ENCODE results near the gene ADGRE2. TPM values are rescaled to one million over a fixed set of nuclear protein-coding genes. Genes with fewer than 3 reads are reported as not detected.
"Not testable (repeated sequence)": the region's sequence is repeated elsewhere in the genome, so short reads cannot be mapped to it uniquely, and the experiment has no call there.

The ADGRE2 gene
- polyA plus RNA-seq (2011; rRNA removed) (0.47 and 0.67 TPM in 2 replicates), polyA plus RNA-seq (2017; fragmentation: RNase III; extraction: RNeasy Plus Mini Kit Qiagen cat#74134 plus additional on column Dnase treatment) (0.26 to 0.39 TPM (median 0.36 TPM) in 3 replicates), polyA minus RNA-seq (2011; rRNA and poly(A)+ RNA removed) (0.29 and 0.68 TPM in 2 replicates)
- 0.32 and 0.36 TPM in 2 replicates for polyA plus RNA-seq (2012; cell fraction: cytosol; rRNA removed)
- 0.99 and 1.00 TPM in 2 replicates for polyA plus RNA-seq (2012; cell fraction: nucleus; rRNA removed)

- ATAC-seq; H3K27ac ChIP-seq; H3K4me1 ChIP-seq; DNase-seq (ENCODE audit: low read depth in 1 of 2, low spot score in 1 of 2); H3K4me2 ChIP-seq; H3K4me3 ChIP-seq; POLR2A ChIA-PET; FAIRE-seq; H3K9me3 ChIP-seq: not testable (repeated sequence)
- CTCF ChIA-PET = interaction anchor here (2.2 kb wide), 1 partner anchor 8 kb away, joined by 14 read pairs; no protein-coding TSS in a partner anchor
- WGBS (ENCODE audit: missing lambda C conversion rate) = 73% methylated on average over 12 of the region's 12 CpGs
These were observed at the start of gene ADGRE2 for GRCh38 chr19:14778110-14778845. ADGRE2 (minus strand) TSS chr19:14778560; CDS start chr19:14776756, 1,804 bp downstream.

DNA sequence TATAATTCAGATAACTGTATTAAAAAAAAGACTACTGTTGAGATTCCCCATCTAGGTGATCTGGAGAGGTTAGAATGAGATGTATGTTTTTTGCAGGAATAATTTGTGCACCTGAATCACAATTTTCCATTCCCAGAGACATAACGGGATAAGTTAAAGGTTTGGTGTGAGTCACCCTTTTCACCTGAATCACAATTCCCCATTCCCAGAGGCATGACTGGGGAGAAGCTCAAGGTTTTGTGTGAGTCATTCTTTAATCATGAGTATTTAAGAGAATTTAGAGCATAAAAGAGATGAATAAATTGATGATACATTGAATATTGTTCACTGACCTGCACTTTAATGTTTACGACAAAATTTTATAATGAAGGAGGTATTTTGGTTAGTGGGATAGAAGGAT lies 47.6 kb upstream of the ADGRE2 start:
- no peak overlapping the region for H3K4me2 ChIP-seq
- CTCF ChIA-PET = no interaction called here
- TF ChIP-seq BHLHE40 (IDR thresholded peaks at IDR 0.05; ENCODE audit: low read depth, low read length) (no peak), KDM5A (IDR thresholded peaks at IDR 0.05) (no peak), NR3C1 (IDR thresholded peaks at IDR 0.05) (no peak), FOSL2 (IDR thresholded peaks at IDR 0.05) (no peak), FOSL2 (CRISPR knock-in tag; IDR thresholded peaks at IDR 0.05) (0 out of 2 replicates have a peak, but pooled peaks have one; percentile 11)
- TF ChIP-seq, protein P1, sequence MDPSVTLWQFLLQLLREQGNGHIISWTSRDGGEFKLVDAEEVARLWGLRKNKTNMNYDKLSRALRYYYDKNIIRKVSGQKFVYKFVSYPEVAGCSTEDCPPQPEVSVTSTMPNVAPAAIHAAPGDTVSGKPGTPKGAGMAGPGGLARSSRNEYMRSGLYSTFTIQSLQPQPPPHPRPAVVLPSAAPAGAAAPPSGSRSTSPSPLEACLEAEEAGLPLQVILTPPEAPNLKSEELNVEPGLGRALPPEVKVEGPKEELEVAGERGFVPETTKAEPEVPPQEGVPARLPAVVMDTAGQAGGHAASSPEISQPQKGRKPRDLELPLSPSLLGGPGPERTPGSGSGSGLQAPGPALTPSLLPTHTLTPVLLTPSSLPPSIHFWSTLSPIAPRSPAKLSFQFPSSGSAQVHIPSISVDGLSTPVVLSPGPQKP (IDR thresholded peaks at IDR 0.05; ENCODE audit: low read depth, low read length) = no peak
- POLR2A ChIA-PET = no interaction called here
- H3K9me3 ChIP-seq = peaks cover 3% of the 10 kb centered on the region; the same call in 1 of the 3 replicates
- DNase-seq (ENCODE audit: low read depth in 1 of 2, low spot score in 1 of 2) (no peak), ATAC-seq (no peak), FAIRE-seq (no peak)
- no peak overlapping the region for H3K4me3 ChIP-seq
- 21% methylated on average over 2 of the region's 2 CpGs for WGBS (ENCODE audit: missing lambda C conversion rate)
- H3K4me1 ChIP-seq = no peaks in the 10 kb centered on the region
- no peak overlapping the region for H3K27ac ChIP-seq

DNA sequence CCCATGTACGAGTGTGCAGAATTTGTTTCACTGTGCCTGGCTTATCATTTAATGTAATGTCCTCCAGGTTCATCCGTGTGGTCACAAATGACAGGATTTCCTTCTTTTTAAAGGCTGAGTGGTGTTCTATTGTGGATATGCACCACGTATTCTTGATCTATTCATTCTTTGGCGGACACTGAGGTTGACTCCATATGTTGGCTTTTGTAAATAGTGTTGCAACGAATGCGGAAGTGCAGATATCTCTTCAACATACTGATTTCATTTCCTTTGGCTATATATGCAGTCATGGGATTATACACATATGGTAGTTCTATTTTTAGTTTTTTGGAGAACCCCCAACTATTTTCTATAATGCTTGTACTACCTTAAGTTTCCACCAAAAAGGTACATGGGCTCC lies 43.6 kb upstream of the ADGRE2 start:
- Histone ChIP-seq H3K4me1 (no peaks in the 10 kb centered on the region), H3K27ac (no peak overlapping the region), H3K9me3 (peaks cover 3% of the 10 kb centered on the region; the same call in 1 of the 3 replicates), H3K4me3 (no peak overlapping the region), H3K4me2 (no peak overlapping the region)
- POLR2A ChIA-PET = no interaction called here
- no peak for ATAC-seq
- no peak for DNase-seq (ENCODE audit: low read depth in 1 of 2, low spot score in 1 of 2)
- CTCF ChIA-PET = no interaction called here
- 11% methylated on average over 6 of the region's 6 CpGs for WGBS (ENCODE audit: missing lambda C conversion rate)
- TF ChIP-seq, protein P2, sequence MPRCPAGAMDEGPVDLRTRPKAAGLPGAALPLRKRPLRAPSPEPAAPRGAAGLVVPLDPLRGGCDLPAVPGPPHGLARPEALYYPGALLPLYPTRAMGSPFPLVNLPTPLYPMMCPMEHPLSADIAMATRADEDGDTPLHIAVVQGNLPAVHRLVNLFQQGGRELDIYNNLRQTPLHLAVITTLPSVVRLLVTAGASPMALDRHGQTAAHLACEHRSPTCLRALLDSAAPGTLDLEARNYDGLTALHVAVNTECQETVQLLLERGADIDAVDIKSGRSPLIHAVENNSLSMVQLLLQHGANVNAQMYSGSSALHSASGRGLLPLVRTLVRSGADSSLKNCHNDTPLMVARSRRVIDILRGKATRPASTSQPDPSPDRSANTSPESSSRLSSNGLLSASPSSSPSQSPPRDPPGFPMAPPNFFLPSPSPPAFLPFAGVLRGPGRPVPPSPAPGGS (IDR thresholded peaks at IDR 0.05) = no peak
- TF ChIP-seq HOXB5 (CRISPR knock-in tag; IDR thresholded peaks at IDR 0.05) (no peak), BHLHE40 (IDR thresholded peaks at IDR 0.05; ENCODE audit: low read depth, low read length) (no peak), CBX2 (IDR thresholded peaks at IDR 0.05; ENCODE audit: borderline replicate concordance, low read depth) (no peak)
- no peak for FAIRE-seq

DNA sequence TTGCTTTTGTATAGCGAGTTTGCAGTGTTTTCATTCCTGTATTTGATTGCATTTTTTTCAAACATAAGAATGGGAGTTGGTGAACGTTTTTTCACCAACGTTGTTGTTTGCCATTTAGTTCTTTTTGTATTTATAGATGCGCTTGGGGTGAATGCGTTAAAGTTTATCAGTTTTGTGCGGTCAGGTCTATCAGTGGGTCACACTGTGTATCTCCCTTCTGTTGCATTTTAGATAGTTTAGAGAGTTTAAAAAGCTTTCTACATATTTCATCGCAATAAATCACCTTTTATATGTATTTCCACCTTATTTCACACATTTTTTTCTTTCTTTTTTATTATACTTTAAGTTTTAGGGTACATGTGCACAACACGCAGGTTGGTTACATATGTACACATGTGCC lies 40.2 kb upstream of the ADGRE2 start:
- ATAC-seq = no peak
- no peak overlapping the region for H3K4me3 ChIP-seq
- ChIA-PET POLR2A (no interaction called here), CTCF (no interaction called here)
- H3K4me1 ChIP-seq = no peaks in the 10 kb centered on the region
- no peak for FAIRE-seq
- TF ChIP-seq, protein P3, sequence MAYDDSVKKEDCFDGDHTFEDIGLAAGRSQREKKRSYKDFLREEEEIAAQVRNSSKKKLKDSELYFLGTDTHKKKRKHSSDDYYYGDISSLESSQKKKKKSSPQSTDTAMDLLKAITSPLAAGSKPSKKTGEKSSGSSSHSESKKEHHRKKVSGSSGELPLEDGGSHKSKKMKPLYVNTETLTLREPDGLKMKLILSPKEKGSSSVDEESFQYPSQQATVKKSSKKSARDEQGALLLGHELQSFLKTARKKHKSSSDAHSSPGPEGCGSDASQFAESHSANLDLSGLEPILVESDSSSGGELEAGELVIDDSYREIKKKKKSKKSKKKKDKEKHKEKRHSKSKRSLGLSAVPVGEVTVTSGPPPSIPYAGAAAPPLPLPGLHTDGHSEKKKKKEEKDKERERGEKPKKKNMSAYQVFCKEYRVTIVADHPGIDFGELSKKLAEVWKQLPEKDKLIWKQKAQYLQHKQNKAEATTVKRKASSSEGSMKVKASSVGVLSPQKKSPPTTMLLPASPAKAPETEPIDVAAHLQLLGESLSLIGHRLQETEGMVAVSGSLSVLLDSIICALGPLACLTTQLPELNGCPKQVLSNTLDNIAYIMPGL (CRISPR knock-in tag; IDR thresholded peaks at IDR 0.05; ENCODE audit: borderline replicate concordance) = no peak
- TF ChIP-seq ZSCAN20 (CRISPR knock-in tag; IDR thresholded peaks at IDR 0.05) (no peak), HEYL (CRISPR knock-in tag; IDR thresholded peaks at IDR 0.05) (no peak), CEBPB (IDR thresholded peaks at IDR 0.05) (no peak), FOXS1 (CRISPR knock-in tag; IDR thresholded peaks at IDR 0.05) (no peak), USF2 (IDR thresholded peaks at IDR 0.05) (no peak), RNF2 (IDR thresholded peaks at IDR 0.05; ENCODE audit: borderline replicate concordance, low read depth) (no peak), KDM5A (IDR thresholded peaks at IDR 0.05) (no peak), ZFP36 (IDR thresholded peaks at IDR 0.05; ENCODE audit: borderline replicate concordance, partially characterized antibody) (no peak), CBX2 (IDR thresholded peaks at IDR 0.05; ENCODE audit: borderline replicate concordance, low read depth) (no peak), RCOR1 (IDR thresholded peaks at IDR 0.05; ENCODE audit: low read depth, low read length) (no peak), EP300 (IDR thresholded peaks at IDR 0.05) (no peak)
- no peak for DNase-seq (ENCODE audit: low read depth in 1 of 2, low spot score in 1 of 2)
- no peaks in the 10 kb centered on the region for H3K9me3 ChIP-seq
- H3K27ac ChIP-seq = no peak overlapping the region
- H3K4me2 ChIP-seq = no peak overlapping the region
- 38% methylated on average over 8 of the region's 8 CpGs for WGBS (ENCODE audit: missing lambda C conversion rate)
